ENCODE measurements around the gene SHH. TPM values are rescaled to one million over a fixed set of nuclear protein-coding genes. Genes with fewer than 3 reads are reported as not detected.
A peak's percentile ranks its signal among the peaks of the same experiment; 100 is the strongest.

Gene SHH
- total and polyA plus RNA-seq, 3 experiments from 2014 or later = not detected

GRCh38 chr7:155807789-155808548, 4.3 kb downstream of the SHH start:
- Mint-ChIP-seq H3K4me3 (no peak overlapping the region), H3K27ac (no peak overlapping the region), H3K36me3 (no peaks in the 10 kb centered on the region), H3K9me3 (peaks cover 0 to 2% (median 0%) of the 10 kb centered on the region in 5 donors), H3K4me1 (peaks cover 14 to 53% (median 16%) of the 10 kb centered on the region in 3 donors), H3K27me3 (peaks cover 45 to 70% of the 10 kb centered on the region in 2 donors)
- Histone ChIP-seq H3K36me3 (ENCODE audit: insufficient read depth, low read length) (no peaks in the 10 kb centered on the region), H3K4me1 (ENCODE audit: insufficient read depth, low read length) (no peaks in the 10 kb centered on the region), H3K4me3 (ENCODE audit: low read length) (no peak overlapping the region), H3K27me3 (ENCODE audit: insufficient read depth, low read length, poor library complexity, severe bottlenecking) (peaks cover 13% of the 10 kb centered on the region), H3K9me3 (ENCODE audit: low read length) (no peaks in the 10 kb centered on the region), H3K27ac (ENCODE audit: low read depth, low read length) (no peak overlapping the region)
- CTCF ChIA-PET = no interaction called here
- no peak for DNase-seq
- POLR2A ChIA-PET = no interaction called here

- H3K4me3 ChIP-seq (ENCODE audit: low read length) = no peak overlapping the region
- Mint-ChIP-seq H3K27ac (no peak overlapping the region), H3K4me3 (peak overlapping the region in 2 of 7 donors; percentile 17 to 48), H3K9me3 (peaks cover 0 to 2% (median 0%) of the 10 kb centered on the region in 5 donors), H3K27me3 (peaks cover 44 to 67% of the 10 kb centered on the region in 2 donors), H3K4me1 (peaks cover 14 to 49% (median 15%) of the 10 kb centered on the region in 3 donors), H3K36me3 (no peaks in the 10 kb centered on the region)
- CTCF ChIA-PET = no interaction called here
- no peaks in the 10 kb centered on the region for H3K9me3 ChIP-seq (ENCODE audit: low read length)
- H3K36me3 ChIP-seq (ENCODE audit: insufficient read depth, low read length) = no peaks in the 10 kb centered on the region
- H3K27me3 ChIP-seq (ENCODE audit: insufficient read depth, low read length, poor library complexity, severe bottlenecking) = peaks cover 13% of the 10 kb centered on the region
- DNase-seq = no peak
- POLR2A ChIA-PET = no interaction called here
- H3K27ac ChIP-seq (ENCODE audit: low read depth, low read length) = no peak overlapping the region
- no peaks in the 10 kb centered on the region for H3K4me1 ChIP-seq (ENCODE audit: insufficient read depth, low read length)
These were observed 5.1 kb downstream of the SHH start for GRCh38 chr7:155807065-155807671.

- Mint-ChIP-seq H3K27ac (no peak overlapping the region), H3K4me3 (peak overlapping the region in 5 of 7 donors; percentile 19 to 78 (median 52)), H3K36me3 (no peaks in the 10 kb centered on the region), H3K9me3 (peaks cover 0 to 2% (median 0%) of the 10 kb centered on the region in 5 donors), H3K4me1 (peaks cover 7 to 40% (median 12%) of the 10 kb centered on the region in 3 donors), H3K27me3 (peaks cover 37 to 64% of the 10 kb centered on the region in 2 donors)
- DNase-seq = no peak
- no peak overlapping the region for H3K27ac ChIP-seq (ENCODE audit: low read depth, low read length)
- ChIA-PET POLR2A (no interaction called here), CTCF (no interaction called here)
- H3K4me3 ChIP-seq (ENCODE audit: low read length) = no peak overlapping the region
- H3K27me3 ChIP-seq (ENCODE audit: insufficient read depth, low read length, poor library complexity, severe bottlenecking) = peaks cover 8% of the 10 kb centered on the region
- no peaks in the 10 kb centered on the region for H3K36me3 ChIP-seq (ENCODE audit: insufficient read depth, low read length)
- H3K9me3 ChIP-seq (ENCODE audit: low read length) = no peaks in the 10 kb centered on the region
- no peaks in the 10 kb centered on the region for H3K4me1 ChIP-seq (ENCODE audit: insufficient read depth, low read length)
These were observed 6.0 kb downstream of the SHH start for GRCh38 chr7:155806096-155806871.

- ChIA-PET CTCF (no interaction called here), POLR2A (no interaction called here)
- H3K4me1 ChIP-seq (ENCODE audit: insufficient read depth, low read length) = no peaks in the 10 kb centered on the region
- H3K27ac ChIP-seq (ENCODE audit: low read depth, low read length) = no peak overlapping the region
- no peaks in the 10 kb centered on the region for H3K9me3 ChIP-seq (ENCODE audit: low read length)
- H3K27ac Mint-ChIP-seq = no peak overlapping the region
- H3K27me3 ChIP-seq (ENCODE audit: insufficient read depth, low read length, poor library complexity, severe bottlenecking) = peaks cover 4% of the 10 kb centered on the region
- no peaks in the 10 kb centered on the region for H3K36me3 Mint-ChIP-seq
- peaks cover 7 to 37% (median 12%) of the 10 kb centered on the region in 3 donors for H3K4me1 Mint-ChIP-seq
- peaks cover 0 to 2% (median 0%) of the 10 kb centered on the region in 5 donors for H3K9me3 Mint-ChIP-seq
- no peak overlapping the region for H3K4me3 ChIP-seq (ENCODE audit: low read length)
- H3K4me3 Mint-ChIP-seq = peak overlapping the region in 1 of 7 donors; percentile 63
- H3K36me3 ChIP-seq (ENCODE audit: insufficient read depth, low read length) = no peaks in the 10 kb centered on the region
- no peak for DNase-seq
- peaks cover 35 to 64% of the 10 kb centered on the region in 2 donors for H3K27me3 Mint-ChIP-seq
These were observed 6.5 kb downstream of the SHH start for GRCh38 chr7:155805826-155806095.

GRCh38 chr7:155804897-155805825, 7.1 kb downstream of the SHH start:
- ChIA-PET POLR2A (no interaction called here), CTCF (no interaction called here)
- no peak overlapping the region for H3K27ac ChIP-seq (ENCODE audit: low read depth, low read length)
- no peaks in the 10 kb centered on the region for H3K4me1 ChIP-seq (ENCODE audit: insufficient read depth, low read length)
- H3K4me3 Mint-ChIP-seq = peak overlapping the region in 6 of 7 donors; percentile 61 to 85 (median 74)
- peaks cover 0 to 2% (median 0%) of the 10 kb centered on the region in 5 donors for H3K9me3 Mint-ChIP-seq
- H3K4me1 Mint-ChIP-seq = peaks cover 7 to 34% (median 12%) of the 10 kb centered on the region in 3 donors
- no peak overlapping the region for H3K27ac Mint-ChIP-seq
- H3K36me3 Mint-ChIP-seq = no peaks in the 10 kb centered on the region
- no peaks in the 10 kb centered on the region for H3K36me3 ChIP-seq (ENCODE audit: insufficient read depth, low read length)
- no peak overlapping the region for H3K4me3 ChIP-seq (ENCODE audit: low read length)
- peaks cover 8% of the 10 kb centered on the region for H3K27me3 ChIP-seq (ENCODE audit: insufficient read depth, low read length, poor library complexity, severe bottlenecking)
- H3K9me3 ChIP-seq (ENCODE audit: low read length) = no peaks in the 10 kb centered on the region
- peak in 2 of 5 donors; percentile 36 to 39 for DNase-seq
- H3K27me3 Mint-ChIP-seq = peaks cover 32 to 65% of the 10 kb centered on the region in 2 donors

GRCh38 chr7:155804431-155804831, 7.8 kb downstream of the SHH start:
- H3K36me3 Mint-ChIP-seq = no peaks in the 10 kb centered on the region
- Histone ChIP-seq H3K4me3 (ENCODE audit: low read length) (no peak overlapping the region), H3K9me3 (ENCODE audit: low read length) (no peaks in the 10 kb centered on the region), H3K27me3 (ENCODE audit: insufficient read depth, low read length, poor library complexity, severe bottlenecking) (peaks cover 8% of the 10 kb centered on the region), H3K4me1 (ENCODE audit: insufficient read depth, low read length) (no peaks in the 10 kb centered on the region), H3K36me3 (ENCODE audit: insufficient read depth, low read length) (no peaks in the 10 kb centered on the region), H3K27ac (ENCODE audit: low read depth, low read length) (no peak overlapping the region)
- H3K4me1 Mint-ChIP-seq = peaks cover 7 to 34% (median 12%) of the 10 kb centered on the region in 3 donors
- ChIA-PET CTCF (no interaction called here), POLR2A (no interaction called here)
- H3K27ac Mint-ChIP-seq = no peak overlapping the region
- peak overlapping the region in 5 of 7 donors; percentile 23 to 52 (median 50) for H3K4me3 Mint-ChIP-seq
- peaks cover 0 to 2% (median 0%) of the 10 kb centered on the region in 5 donors for H3K9me3 Mint-ChIP-seq
- H3K27me3 Mint-ChIP-seq = peaks cover 36 to 71% of the 10 kb centered on the region in 2 donors
- no peak for DNase-seq

- Mint-ChIP-seq H3K36me3 (no peaks in the 10 kb centered on the region), H3K9me3 (peaks cover 0 to 2% (median 0%) of the 10 kb centered on the region in 5 donors), H3K4me1 (peaks cover 7 to 30% (median 13%) of the 10 kb centered on the region in 3 donors), H3K27ac (no peak overlapping the region), H3K27me3 (peaks cover 35 to 69% of the 10 kb centered on the region in 2 donors), H3K4me3 (peak overlapping the region in 6 of 7 donors; percentile 48 to 87 (median 61))
- ChIA-PET POLR2A (no interaction called here), CTCF (no interaction called here)
- Histone ChIP-seq H3K27ac (ENCODE audit: low read depth, low read length) (no peak overlapping the region), H3K4me1 (ENCODE audit: insufficient read depth, low read length) (no peaks in the 10 kb centered on the region), H3K9me3 (ENCODE audit: low read length) (no peaks in the 10 kb centered on the region), H3K36me3 (ENCODE audit: insufficient read depth, low read length) (no peaks in the 10 kb centered on the region), H3K4me3 (ENCODE audit: low read length) (no peak overlapping the region), H3K27me3 (ENCODE audit: insufficient read depth, low read length, poor library complexity, severe bottlenecking) (peaks cover 4% of the 10 kb centered on the region)
- DNase-seq = peak in 1 of 5 donors; percentile 38
These were observed 8.6 kb downstream of the SHH start for GRCh38 chr7:155803418-155804376.
